GM18511 (cell line): ENCODE results near the gene YWHAE.
"Not testable (repeated sequence)": the region's sequence is repeated elsewhere in the genome, so short reads cannot be mapped to it uniquely, and the experiment has no call there.

ENCODE experiments used
- ATAC-seq: cut with Tn5 transposase; IDR thresholded peaks from one replicate; pipeline ENCODE4 v1.9.1; 2021; ENCODE audit warnings: mild to moderate bottlenecking, moderate library complexity; ENCODE audit not compliant: unreplicated experiment

YWHAE gene

DNA sequence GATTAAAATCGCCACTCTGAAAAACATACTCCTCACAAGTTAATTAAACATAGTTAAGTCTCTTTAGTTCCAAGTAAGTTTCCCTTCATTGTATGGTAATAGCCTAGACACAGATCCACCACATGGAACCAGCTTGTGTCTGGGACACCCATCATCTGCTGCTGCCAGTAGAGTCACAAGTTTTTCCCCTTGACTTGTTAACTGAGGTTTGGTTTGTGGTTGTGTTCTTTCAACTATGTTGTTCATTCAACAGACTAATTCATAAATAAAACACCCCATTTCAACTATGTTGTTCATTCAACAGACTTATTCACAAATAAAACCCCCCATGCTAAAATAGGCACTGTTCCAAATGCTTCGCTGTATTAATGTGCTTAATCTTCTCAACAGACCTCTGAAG is 24.4 kb downstream of the YWHAE start:
- ATAC-seq = no peak

- ATAC-seq = no peak
Observed at GRCh38 chr17:1374431-1375177, 25.4 kb downstream of the YWHAE start.

- ATAC-seq = no peak
Observed at GRCh38 chr17:1373707-1374237, 26.2 kb downstream of the YWHAE start.

GRCh38 chr17:1372618-1373017 is 27.4 kb downstream of the YWHAE start:
- ATAC-seq = no peak

GRCh38 chr17:1371893-1372590 is 28.0 kb downstream of the YWHAE start:
- ATAC-seq = no peak

GRCh38 chr17:1368588-1368987 is 31.4 kb downstream of the YWHAE start:
- ATAC-seq = no peak

DNA sequence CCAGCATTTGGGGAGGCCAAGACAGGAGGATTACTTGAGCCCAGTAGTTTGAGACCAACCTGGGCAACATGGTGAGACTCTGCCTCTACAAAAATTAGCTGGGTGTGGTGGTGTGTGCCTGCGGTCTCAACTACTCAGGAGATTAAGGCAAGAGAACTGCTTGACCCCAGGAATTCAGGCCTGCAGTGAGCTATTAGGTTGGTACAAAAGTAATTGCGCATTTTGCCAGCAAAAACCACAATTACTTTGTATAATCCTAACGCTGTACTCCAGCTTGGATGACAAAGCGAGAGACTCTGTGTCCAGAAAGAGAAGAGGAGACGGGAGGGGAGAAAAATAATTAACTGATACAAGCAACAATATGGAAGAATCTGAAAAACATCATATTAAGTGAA is 32.7 kb downstream of the YWHAE start:
- no peak for ATAC-seq

DNA sequence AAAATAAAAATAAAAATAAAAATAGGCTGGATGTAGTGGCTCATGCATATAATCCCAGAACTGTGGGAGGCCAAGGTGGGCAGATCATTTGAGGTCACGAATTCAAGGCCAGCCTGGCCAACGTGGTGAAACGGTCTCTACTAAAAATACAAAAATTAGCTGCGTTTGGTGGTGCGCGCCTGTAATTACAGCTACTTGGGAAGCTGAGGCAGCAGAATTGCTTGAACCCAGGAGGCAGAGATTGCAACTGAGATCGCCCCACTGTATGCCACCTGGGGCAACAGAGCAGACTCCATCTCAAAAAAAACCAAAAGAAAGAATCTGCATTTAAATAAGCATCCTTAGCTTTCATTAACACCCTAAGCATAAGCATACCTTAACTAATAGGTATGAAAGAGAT is 33.8 kb downstream of the YWHAE start:
- ATAC-seq = no peak

- no peak for ATAC-seq
Observed at GRCh38 chr17:1365445-1366039, 34.5 kb downstream of the YWHAE start.

- no peak for ATAC-seq
Observed at GRCh38 chr17:1362964-1363363, 37.1 kb downstream of the YWHAE start.

GRCh38 chr17:1362065-1362848 is 37.8 kb downstream of the YWHAE start:
- no peak for ATAC-seq

DNA sequence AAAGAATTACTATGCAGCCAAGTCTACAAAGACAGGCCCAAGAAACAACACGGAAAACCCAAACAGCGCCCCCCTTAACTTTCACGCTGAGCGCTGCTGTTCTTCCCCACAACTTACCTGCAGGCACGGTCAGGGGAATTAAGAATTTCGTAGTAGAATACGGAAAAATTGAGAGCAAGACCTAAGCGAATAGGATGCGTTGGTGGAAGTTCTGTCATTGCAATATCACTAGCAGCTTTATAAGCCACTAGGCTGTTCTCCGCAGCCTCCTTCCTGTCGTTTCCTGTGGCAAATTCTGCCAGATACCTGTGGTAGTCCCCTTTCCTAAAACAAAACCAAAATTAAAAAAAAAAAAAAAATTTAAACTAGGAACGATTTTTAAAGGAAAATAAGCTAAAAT is 39.0 kb downstream of the YWHAE start:
- ATAC-seq = no peak

DNA sequence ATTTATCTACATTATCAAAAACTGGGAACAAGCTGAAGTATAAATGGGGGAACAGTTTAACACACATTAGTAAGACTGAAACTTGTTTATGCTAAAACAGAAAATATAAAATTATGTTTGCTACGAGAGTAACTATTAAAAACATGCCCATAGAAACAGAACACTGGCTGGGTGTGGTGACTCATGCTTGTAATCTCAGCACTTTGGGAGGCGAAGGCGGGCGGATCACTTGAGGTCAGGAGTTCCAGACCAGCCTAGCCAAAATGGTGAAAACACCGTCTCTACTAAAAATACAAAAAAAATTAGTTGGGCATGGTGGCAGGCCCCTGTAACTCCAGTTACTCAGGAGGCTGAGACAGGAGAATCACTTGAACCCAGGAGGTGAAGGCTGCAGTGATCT is 39.7 kb downstream of the YWHAE start:
- ATAC-seq = not testable (repeated sequence)

DNA sequence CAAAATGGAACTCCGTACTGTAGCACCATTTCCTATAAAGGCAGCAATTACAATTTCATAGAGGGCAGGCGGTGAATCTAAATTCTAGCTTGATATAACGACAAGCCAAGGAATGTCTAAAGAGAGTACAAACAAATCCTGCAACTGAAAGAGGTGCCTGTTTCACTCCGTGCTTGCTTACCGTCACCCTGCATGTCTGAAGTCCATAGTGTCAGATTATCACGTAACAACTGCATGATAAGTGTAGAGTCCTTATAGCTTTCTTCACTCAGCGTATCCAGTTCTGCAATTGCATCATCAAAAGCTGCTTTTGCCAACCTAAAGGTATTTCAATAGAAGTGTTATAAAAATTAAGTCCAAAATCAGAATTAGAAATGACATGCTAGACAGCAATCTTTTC is 46.0 kb downstream of the YWHAE start:
- no peak for ATAC-seq

DNA sequence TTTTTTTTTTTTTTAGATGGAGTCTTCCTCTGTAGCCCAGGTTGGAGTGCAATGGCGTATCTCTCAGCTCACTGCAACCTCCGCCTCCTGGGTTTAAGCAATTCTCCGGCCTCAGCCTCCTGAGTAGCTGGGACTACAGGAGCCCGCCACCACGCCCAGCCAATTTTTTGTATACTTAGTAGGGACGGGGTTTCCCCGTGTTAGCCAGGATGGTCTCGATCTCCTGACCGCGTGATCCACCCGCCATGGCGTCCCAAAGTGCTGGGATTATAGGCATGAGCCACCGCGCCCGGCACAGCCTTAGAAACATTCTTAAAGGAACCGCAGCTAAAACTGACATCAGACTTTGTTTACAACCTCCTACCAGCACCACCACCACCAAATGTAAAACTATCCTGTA is 47.5 kb downstream of the YWHAE start:
- ATAC-seq = not testable (repeated sequence)

DNA sequence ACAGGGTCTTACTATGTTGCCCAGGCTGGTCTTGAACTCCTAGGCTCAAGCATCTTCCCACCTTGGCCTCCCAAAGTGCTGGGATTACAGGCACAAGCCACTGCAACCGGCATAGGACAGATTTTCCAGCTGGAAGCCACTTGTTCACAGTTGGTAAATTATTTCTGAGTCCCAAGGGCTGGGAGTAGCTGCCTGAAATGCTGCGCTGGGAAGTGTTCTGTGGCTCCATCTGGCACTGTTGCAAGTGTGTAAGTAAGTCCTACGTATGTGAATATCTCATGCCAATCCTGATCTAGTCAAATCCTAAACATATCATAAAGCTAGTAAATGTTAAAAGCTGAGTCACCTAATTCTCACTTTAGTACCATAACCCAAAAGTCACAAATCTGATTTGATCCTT is 48.1 kb downstream of the YWHAE start:
- ATAC-seq = no peak

DNA sequence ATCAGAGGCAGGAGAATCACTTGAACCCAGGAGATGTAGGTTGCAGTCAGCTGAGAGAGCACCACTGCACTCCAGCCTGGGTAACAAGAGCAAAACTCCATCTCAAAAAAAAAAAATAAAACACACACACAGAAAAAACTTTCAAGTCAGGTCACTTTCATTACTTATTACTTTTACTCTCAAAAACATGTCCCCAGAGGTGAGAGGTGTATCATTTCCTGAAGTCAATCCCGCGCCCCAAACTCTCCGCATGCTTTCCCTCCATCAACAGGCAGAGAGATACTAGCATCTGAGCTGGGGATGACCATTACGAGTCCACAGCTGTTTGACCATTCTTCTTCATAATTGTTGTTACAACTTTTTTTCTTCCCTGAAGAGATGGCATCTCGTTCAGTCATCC is 48.7 kb downstream of the YWHAE start:
- ATAC-seq = no peak

GRCh38 chr17:1347589-1348323 is 52.3 kb downstream of the YWHAE start:
- no peak for ATAC-seq

GRCh38 chr17:1344521-1344920 is 55.5 kb downstream of the YWHAE start:
- no peak for ATAC-seq

- ATAC-seq = no peak
Observed at GRCh38 chr17:1343554-1343953, 56.5 kb downstream of the YWHAE start.
